GM19328 (cell line): ENCODE measurements around the gene PSME3IP1.
"Not testable (repeated sequence)": the region's sequence is repeated elsewhere in the genome, so short reads cannot be mapped to it uniquely, and the experiment has no call there.

Experiments
- ATAC-seq: cut with Tn5 transposase; IDR thresholded peaks from one replicate; pipeline ENCODE4 v1.9.1; 2021; ENCODE audit warnings: mild to moderate bottlenecking, moderate library complexity; ENCODE audit not compliant: unreplicated experiment

Gene PSME3IP1, protein sequence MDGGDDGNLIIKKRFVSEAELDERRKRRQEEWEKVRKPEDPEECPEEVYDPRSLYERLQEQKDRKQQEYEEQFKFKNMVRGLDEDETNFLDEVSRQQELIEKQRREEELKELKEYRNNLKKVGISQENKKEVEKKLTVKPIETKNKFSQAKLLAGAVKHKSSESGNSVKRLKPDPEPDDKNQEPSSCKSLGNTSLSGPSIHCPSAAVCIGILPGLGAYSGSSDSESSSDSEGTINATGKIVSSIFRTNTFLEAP

DNA sequence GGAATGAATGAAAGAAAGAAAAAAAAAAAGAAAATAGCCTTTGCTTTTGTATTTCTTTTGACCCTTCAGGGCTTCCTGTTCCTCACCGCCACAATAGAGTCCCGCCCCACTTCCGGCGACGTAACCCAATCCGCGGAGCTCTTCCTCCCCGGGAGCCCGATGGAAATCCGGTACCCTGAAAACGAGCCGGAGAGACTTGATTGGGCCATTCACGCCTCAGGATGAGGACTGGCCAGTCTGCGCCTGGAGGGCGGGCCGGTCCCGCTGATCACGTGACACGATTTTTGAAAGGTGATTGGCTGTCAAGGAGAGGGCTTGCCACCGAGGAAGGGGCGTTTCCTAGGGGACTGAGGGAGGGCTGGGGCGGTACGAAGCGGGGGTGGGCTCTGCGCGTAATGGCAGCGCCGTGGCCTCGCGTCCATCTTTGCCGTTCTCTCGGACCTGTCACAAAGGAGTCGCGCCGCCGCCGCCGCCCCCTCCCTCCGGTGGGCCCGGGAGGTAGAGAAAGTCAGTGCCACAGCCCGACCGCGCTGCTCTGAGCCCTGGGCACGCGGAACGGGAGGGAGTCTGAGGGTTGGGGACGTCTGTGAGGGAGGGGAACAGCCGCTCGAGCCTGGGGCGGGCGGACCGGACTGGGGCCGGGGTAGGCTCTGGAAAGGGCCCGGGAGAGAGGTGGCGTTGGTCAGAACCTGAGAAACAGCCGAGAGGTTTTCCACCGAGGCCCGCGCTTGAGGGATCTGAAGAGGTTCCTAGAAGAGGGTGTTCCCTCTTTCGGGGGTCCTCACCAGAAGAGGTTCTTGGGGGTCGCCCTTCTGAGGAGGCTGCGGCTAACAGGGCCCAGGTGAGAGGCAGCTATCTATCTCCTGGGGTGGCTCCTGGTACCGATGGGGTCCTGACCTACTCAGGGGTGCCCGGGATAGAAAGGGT lies at the start of gene PSME3IP1, which contains the start of gene RSPRY1:
Gene PSME3IP1 (minus strand): TSS at position 95 of the 927 bp plus-strand sequence. CDS start 12,185 bp downstream, outside the sequence.
Gene RSPRY1 (plus strand): TSS at position 385 of the 927 bp plus-strand sequence. CDS start 18,330 bp downstream, outside the sequence.
- ATAC-seq, result peak; percentile 85

DNA sequence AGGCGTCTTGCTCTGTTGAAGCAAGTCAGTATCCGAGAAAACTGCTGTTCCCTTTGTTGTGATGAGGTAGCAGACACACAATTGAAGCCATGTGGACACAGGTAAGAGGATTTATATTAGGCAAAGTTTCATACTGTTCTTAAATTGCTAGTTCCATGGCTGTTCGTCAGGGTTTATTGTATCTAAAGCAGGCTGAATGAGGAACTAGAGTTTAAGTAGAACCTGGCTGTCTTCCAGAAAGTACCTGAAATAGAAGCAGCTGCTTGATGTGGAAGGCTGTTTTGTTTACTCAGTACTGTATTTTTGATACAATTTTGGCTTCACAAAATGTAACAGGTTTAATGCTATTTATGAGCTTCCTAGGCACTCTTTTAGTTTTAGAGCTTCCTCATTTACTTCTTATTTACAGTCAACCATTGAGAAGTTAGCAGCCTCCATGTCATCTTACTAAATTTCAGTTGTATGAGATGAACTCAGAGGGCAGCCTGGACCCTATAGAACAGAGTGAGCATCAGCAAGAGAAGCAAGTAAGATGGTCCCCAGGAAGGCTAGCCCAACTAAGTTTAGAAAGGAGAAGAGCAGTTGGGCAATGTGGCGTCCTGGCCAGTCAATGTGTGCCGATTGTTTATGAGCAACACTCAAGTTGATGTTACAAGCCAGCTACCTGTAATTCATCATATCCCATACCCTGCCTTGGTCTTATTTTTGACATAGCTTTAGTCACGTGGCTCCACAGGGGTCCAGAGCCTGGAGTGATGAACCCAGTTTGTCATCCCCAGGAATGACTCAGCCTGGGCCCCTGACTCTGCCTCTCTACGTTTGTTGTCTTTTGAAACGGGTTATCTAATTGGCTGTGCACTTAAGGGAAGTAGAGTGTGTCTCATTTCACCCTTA lies 49.5 kb upstream of the PSME3IP1 start:
- ATAC-seq, result no peak

DNA sequence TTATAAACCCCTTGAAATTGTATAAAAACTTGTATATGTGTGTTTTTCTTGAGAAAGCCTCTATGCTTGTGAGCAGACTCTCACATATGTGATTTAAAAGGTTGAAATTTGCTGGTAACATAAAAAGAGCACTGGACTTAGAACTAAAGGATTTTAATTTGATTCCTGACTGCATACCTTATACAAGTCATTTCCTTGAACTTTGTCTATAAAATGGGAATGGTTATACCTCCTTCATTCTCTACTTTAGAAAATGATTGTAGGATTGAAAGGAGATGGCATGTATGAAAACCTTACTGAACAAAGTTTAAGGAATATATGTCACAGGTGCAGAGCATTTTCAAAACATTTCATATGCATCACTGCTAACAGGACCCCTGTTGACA lies 48.9 kb upstream of the PSME3IP1 start:
- ATAC-seq, result no peak

DNA sequence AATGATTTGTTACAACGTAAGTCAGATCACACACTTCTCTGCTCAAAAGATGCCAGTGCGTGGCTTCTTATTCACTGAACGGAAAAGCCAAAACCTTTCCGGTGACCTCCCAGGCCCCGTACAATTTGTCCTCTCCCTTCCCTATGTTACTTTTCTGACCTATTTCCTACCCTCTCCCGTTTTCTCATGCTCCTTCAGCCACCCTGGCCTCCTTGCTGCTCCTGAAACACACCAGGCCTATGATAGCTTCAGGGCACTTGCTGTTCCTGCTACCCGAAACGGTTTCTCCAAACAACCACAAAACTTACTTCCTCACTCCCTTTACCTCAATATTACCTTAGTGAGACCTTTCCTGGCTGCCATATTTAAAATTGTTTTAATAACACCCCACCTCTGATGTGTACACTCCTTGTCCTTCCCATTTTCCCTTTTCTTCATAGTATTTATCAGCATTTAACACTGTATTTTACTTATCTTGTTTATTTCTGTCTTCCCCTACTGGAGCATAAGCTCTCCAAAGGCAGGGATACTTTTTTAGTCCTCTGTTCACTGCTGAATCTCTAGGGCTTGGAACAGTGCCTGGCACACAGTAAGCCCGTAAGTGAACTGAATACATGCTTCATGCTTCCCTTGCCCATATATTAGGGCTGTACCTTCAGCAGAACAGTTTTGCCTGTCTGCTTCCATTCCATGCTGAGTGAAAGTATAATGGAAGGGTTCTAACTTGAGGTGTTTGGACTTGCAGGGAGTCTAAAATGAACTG lies 48.3 kb upstream of the PSME3IP1 start:
- ATAC-seq, result no peak

DNA sequence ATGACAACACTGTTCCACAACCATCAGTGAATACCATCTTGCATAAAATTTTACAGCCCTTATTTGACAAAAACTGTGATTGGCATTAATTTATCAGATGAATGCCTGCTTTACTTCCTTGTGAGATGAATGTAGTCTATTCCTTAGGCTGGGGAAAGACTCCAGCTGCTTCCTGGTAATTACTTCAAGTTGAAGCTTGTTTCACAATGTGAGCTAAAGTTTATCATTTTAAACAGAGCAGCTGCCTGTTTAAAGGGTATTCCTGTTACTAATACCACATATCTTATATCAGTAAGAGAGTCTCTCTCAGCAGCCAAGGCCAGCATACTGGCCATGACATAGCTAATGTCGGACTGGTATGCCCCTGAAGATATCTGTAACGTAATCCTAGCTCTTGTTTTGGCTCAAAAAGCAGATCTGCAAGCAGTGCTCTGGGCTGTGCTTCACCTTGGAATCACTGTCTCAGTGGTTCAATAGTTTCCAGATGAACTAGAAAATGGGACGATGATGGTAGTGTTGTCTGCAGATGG lies 46.0 kb upstream of the PSME3IP1 start:
- ATAC-seq, result no peak

DNA sequence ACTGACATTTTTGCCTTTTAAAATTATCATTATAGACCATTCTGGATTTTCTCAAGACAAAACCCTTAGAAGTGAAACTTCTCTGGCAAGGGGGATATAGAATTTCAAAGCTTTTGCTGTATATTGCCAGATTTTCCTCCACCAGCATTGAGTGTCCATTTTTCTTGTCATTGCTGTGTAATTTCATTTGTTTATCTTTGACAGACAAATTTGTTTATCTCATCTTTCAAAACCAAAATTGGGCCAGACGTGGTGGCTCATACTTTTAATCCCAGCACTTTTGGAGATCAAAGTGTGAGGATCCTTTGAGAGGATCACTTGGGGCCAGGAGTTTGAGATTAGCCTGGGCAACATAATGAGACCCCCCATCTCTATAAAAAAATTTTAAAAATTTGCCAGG lies 43.2 kb upstream of the PSME3IP1 start:
- no peak for ATAC-seq

DNA sequence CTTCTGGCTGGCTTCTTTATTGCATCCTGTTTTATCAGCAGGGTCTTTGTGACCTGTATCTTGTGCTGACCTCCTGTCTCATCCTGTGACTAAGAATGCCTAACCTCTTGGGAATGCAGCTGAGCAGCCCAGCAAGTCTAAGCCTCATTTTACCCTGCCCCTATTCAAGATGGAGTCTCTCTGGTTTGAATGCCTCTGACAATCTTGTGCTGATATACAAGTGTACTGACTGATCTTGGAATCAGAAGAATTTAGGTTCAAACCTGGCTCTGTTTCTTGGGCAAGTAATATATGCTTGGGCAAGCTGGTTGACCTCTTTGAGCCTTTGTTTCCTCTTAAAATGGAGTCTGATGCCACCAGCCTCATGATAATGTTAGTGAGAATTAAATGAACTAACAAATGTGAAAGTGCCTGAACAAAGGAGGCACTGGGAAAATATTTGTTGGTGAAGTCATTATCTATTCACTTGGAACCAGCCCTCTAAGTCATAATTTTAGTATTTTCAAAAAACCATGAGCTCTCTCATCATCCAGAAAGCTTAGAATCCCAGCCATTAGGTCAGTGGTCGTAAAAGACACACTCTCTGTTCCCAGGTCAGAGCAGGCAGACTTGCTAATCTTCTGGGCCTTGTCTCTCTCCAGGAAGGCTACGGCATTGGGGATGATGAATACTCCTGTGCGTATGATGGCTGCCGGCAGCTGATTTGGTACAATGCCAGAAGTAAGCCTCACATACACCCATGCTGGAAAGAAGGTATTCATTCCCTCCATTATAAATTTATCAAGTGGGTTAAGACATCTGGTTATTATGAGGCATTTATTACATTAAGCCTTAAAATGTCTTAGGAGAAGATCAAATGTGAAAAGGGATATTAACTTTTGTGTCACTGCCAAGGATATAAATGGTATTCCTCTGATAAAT lies 41.1 kb upstream of the PSME3IP1 start:
- ATAC-seq, result no peak

DNA sequence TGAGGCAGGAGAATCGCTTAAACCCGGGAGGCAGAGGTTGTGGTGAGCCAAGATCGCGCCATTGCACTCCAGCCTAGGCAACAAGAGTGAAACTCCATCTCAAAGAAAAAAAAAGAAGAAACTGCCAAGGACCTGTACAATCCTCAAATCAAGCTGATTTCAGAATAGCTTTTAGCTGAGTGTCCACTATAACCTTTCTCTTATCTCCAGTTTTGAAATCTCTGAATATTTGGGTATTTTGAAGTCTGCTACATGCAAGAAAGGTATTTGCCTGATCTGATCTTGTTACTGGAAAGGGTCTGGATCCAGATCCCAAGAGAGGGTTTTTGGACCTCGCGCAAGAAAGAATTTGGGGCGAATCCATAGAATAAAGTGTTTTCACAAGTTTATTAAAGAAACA lies 40.1 kb upstream of the PSME3IP1 start:
- no peak for ATAC-seq

DNA sequence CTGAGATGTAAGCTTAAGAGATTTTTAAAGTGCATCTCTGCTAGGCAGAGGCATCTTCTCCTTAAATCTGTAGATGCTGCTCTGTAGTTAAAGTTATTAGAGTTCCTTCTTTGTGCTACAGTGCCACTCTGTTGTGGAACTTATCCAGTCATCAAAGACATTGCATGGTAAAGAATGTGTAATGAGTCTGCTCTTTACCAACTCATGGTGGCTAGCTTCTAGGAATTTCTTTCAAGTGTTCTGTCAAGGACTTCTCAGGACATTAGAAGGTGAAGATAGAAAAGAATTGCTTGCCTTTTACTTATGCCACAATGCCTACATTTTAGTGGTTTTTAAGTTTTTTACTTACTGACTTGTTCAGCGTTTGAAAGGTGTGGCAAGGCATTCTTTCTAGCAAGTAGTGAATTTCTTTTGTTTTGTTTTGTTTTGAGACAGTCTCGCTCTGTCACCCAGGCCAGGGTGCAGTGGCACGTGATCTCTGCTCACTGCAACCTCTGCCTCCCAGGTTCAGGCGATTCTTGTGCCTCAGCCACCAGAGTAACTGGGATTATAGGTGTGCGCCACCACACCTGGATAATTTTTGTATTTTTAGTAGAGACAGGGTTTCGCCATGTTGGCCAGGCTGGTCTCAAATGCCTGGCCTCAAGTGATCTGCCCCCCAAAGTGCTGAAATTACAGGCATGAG lies 39.0 kb upstream of the PSME3IP1 start:
- no peak for ATAC-seq

DNA sequence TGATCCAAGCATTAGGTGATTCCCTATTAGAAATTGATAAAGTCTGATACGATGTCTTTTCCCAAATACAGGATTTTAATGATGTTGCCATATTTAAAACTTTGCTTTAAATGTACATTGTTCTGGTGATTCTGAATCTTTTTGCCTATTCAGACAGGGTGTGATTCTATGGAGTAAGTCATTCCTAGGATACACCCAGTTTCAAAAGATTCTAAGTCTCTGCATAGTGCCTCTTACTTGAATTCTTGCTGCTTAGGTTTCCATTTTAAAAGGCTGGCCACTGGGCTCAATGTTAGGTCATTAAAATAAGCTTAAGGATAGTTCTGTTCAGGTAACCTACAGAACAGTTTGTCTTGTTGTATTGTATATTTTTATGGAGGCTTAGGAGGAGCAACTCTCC lies 37.2 kb upstream of the PSME3IP1 start:
- no peak for ATAC-seq

DNA sequence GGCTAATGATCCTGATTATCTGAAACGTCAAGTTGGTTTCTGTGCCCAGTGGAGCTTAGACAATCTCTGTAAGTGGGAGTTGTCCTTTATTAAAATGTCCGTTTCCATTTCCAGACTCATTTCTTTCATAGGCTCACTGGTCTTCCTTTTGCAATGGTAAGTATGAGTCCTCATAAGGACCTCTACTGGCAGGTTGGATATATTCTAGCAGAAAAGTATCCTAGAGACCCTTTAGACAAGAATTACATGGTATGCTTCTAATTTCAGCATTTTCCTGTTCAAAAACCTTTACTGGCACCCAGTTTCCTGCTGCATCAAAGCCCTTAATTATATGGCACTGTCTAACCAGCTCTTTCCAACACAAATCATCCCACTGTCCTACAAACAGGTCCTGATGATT lies 31.1 kb upstream of the PSME3IP1 start:
- ATAC-seq, result no peak

DNA sequence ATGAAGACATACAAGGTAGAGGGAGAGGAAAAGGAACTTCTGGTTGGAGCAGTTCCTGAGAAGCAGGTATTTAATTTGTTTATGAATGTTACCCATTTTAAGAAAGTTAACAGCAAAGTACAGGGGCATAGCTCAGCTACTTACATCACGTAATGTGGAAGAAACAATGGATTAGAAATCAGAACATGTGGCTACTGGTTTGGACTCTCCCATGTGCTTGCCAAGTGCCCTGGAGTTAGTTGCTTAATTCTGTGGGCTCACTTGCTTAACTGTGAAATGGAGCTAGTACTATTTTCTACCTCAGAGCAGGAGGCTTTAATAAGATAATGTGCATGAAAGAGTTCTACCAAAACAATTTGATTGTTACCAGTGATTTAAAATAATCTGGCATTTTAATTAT lies 27.6 kb upstream of the PSME3IP1 start:
- ATAC-seq, result no peak

DNA sequence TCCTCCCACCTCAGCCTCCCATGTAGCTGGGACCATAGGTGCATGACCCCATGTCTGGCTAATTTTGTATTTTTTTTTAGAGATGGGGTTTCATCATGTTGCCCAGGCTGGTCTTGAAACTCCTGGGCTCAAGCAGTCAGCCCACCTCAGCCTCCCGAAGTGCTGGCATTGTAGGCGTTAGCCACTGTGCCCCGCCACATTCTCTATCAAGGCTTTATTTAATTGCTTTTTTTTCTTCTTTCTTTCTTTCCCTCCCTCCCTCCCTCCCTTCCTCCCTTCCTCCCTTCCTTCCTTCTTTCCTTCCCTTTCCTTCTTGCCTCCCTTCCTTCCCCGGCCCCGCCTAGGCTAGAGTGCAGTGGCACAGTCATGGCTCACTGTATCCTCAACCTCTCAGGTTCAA lies 23.9 kb upstream of the PSME3IP1 start:
- no peak for ATAC-seq

DNA sequence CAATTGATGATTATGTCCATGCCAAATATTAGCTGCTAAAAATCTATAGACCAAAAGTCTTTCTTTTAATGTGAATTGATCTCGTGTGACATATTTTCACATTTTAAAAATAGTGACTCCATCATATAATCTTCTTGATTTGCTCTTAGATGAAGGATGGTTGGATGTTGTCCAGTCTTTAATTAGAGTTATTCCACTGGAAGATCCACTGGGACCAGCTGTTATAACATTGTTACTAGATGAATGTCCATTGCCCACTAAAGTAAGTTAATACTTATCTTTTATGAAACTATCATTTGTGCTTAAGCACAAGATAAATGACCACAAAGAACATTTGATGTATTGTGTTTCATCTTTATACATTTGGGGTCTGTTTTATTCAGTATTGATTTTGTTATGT lies 23.1 kb upstream of the PSME3IP1 start:
- ATAC-seq, result no peak

DNA sequence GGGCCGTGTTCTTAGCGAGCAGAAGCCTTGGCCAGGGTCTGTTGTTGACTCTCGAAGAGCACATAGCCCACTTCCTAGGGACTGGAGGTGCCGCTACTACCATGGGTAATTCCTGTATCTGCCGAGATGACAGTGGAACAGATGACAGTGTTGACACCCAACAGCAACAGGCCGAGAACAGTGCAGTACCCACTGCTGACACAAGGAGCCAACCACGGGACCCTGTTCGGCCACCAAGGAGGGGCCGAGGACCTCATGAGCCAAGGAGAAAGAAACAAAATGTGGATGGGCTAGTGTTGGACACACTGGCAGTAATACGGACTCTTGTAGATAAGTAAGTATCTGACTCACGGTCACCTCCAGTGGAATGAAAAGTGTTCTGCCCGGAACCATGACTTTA lies 18.8 kb upstream of the PSME3IP1 start:
- no peak for ATAC-seq

DNA sequence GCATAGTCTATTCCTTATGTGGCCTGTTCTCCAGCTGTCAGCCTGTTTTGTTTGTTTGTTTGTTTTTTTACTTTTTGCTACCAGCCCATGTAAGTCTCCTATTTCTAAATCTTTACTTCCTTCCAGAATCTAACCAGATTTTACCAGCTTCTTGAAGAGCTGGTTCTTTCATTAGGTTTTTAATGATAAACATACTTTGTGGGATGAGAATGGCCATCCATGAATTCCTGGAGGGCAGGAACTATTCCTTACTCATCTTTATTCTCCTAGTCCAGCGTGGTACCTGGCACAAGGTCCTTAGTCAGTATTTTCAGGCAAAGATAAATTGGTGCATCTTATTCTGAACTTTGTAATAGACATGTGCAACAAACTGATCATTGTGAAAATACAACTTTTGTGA lies 17.6 kb upstream of the PSME3IP1 start:
- no peak for ATAC-seq

DNA sequence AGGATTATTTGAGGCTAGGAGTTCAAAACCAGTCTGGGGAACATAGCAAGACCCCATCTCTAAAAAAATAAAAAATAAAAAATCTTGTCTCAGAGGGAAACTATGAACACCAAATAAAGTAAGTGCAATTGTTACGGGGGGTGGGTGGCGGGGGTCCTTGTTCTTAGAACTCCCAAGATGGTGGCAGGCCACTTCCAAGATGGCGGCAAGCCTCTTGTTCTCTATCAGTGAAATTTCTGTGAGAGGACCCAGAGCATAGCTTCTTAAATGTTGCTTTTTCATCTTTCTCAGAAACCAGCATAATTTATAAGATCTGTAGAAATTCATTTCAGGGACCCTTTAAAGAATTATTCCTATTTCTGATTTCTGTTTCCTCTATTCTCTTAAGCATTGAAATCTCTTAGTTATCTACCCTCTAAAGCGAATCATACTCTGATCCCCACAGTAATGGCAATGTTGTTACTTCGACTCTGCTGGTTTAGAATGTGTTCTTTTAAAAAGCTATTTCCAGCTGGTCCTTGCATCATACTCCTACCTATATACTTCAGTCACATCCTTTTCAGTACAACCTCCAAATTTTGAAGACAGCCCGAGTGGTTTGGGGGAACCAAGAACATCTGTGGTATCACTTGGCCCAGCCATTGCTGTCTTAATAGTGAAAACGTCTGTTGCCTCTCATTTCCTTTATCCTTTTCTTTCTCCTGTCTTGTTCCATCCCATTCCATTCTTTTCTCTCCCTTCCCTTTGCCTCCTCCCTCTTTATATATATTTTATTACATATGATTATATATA lies 16.5 kb upstream of the PSME3IP1 start:
- ATAC-seq, result no peak

DNA sequence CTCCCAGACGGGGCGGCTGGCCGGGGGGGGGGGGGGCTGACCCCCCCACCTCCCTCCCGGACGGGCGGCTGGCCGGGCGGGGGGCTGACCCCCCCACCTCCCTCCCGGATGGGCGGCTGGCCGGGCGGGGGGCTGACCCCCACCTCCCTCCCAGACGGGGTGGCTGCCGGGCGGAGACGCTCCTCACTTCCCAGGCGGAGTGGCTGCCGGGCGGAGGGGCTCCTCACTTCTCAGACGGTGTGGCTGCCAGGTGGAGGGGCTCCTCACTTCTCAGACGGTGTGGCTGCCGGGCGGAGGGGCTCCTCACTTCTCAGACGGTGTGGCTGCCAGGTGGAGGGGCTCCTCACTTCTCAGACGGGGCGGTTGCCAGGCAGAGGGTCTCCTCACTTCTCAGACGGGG lies 15.1 kb upstream of the PSME3IP1 start:
- not testable (repeated sequence) for ATAC-seq
